GM21515 (cell line): Measurements from ENCODE around the gene HOXB3.
A peak's percentile ranks its signal among the peaks of the same experiment; 100 is the strongest.
"Not testable (repeated sequence)": the region's sequence is repeated elsewhere in the genome, so short reads cannot be mapped to it uniquely, and the experiment has no call there.

Experiments used
- ATAC-seq: cut with Tn5 transposase; IDR thresholded peaks from one replicate; pipeline ENCODE4 v1.9.1; 2021; ENCODE audit not compliant: unreplicated experiment

Gene HOXB3

DNA sequence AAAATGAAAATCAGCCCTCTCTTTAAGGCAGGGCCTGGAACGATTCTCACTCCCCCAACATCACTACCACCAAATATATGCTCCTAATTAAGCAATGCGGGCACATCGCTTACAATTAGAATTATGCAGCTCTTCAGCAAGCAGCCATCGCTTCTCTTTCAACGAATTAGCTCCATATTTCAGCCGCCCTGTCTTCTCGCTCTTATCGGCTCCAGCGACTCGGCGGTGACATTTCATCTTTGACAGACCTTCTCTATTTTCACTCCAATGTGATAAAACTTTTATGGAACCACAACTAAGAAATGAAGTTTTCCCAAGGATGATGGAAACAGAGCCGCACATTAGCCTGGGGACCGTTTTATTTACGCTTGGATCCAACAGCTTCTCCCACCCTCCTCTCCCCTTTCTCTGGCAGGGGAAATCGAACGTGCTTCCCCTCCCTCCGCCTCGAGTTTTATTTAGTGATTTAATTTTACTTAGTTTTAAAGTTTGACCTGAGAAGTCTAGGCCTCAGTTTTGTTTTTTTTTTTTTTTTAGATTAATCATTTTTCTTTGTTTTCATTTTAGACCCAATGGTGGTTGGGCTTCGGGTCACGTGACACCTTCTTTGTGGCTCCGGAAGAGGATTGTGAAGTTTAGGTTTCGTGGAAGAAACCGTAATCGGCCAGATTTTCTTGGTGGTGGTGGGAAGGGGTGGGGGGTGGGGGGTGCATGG is 42.1 kb downstream of the HOXB3 start:
- no peak for ATAC-seq

DNA sequence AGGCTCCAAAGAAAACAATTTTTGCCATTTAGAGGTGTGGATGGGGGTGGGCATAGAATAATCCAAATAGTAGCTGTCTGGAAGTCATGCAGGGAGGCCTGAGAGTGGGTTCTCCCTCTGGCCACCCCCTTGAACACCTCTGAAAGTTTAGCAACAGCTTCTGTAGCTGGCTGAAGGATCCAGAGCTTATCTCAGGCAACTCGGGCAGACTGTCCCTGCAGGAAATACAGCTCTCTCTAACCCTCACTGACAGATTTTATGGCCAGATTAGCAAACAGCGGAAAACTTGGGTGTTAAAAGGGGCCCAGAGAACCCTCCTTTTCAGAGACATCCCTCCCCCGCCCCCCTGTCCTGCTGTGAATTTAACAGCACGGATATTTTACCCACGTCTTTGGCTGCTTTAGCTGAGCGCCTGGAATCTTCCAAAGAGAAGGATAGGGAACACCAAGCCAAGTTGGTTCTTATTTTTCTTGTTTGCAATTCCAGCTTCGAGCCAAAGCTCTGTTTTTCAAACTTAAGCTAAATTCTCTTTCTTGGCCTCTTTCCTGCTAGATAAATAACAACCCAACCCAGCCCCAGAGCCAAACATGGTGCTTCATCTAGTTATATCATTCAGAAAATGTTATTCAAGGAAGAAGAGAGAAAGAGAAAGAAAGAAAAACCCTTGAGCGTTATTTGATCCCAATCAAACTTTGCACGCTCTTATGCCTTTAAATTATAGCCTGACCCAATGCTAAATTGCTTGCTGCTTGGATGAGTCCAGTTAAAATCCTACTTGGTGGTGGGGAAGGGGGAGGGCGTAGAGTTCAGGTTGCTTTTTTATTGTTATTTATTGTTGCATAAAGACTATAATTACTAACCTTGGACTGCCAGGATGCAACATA is 42.9 kb downstream of the HOXB3 start:
- ATAC-seq, result no peak

- ATAC-seq, result no peak
These were observed 43.7 kb downstream of the HOXB3 start for GRCh38 chr17:48546137-48546923.

GRCh38 chr17:48545539-48545938 is 44.5 kb downstream of the HOXB3 start:
- ATAC-seq, result no peak

DNA sequence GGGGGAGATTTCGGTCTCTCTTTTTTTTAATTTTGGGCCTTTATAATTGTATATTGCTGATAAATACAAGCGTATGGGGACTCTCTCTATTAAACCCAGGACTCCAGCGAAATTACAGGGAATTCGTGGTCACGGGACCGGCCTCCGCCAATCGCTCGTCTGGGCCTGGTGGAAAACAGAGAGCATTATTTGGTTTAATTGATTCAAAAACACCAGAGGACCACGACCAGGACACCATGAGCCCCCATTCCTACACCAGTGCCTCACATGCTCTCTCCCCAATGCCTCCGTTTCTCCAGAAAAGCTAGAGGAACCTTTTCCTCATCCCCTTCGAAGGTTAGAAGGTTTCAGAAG is 45.0 kb downstream of the HOXB3 start, which contains the start of gene HOXB2:
Gene HOXB2, minus strand, starts transcription at position 88 of the 354 bp plus-strand sequence. CDS start 198 bp downstream, outside the sequence.
- no peak for ATAC-seq

- no peak for ATAC-seq
These were observed 45.6 kb downstream of the HOXB3 start for GRCh38 chr17:48544349-48545021.

DNA sequence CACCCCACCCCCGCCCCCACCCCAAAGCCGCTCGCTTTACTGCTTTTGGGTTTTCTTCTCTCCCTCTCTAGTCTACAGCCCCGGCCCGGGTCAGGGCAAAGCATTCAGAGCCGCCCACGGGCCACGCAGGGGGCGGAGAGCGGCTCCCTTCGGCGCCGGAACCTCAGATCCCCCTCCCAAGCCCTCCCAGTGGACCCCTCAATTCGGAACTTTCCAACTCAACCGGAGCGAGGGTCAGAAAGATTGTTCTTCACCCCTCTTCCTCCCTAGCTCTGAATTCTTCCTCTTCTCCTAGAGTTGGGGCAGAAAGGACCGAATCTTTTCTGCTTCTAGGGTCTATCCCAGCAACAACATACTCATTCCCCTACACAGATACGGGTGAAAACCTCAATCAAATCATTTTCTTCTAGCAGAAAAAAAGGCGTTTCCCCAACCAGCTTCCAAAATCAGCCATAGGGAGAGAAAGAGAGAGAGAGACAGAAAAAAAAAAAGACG is 46.1 kb downstream of the HOXB3 start:
- ATAC-seq, result no peak

DNA sequence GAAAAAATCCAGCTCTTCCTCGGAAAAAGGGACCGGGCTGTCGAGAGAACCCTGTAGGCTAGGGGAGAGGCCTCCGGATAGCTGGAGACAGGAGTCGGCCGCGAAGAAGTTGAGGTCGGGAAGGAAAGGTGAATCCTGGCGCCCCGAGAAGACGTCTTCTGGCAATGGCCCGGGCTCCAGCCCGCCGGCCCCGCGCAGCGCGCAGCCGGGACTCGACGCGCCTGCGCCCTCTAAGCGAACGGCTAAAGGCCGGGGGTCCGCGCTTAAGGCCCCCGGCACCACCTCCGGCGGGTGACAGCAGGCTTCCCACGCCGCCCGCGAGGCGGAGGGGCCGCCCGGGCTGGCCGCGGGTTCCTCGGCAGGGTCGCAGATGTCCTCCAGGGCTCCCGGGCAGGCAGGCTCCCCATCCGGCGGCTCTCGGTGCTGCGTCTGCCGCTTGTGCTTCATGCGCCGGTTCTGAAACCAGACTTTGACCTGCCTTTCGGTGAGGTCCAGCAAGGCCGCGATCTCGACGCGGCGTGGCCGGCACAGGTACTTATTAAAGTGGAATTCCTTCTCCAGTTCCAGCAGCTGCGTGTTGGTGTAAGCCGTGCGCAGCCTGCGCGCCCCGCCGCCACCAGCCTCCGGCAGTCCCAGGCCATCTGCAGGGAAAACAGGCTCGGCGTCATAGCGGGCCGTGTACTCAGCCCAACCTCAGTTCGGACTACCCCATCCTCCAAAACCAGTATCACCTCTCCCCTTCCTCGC is 46.8 kb downstream of the HOXB3 start:
- peak; percentile 62 for ATAC-seq

DNA sequence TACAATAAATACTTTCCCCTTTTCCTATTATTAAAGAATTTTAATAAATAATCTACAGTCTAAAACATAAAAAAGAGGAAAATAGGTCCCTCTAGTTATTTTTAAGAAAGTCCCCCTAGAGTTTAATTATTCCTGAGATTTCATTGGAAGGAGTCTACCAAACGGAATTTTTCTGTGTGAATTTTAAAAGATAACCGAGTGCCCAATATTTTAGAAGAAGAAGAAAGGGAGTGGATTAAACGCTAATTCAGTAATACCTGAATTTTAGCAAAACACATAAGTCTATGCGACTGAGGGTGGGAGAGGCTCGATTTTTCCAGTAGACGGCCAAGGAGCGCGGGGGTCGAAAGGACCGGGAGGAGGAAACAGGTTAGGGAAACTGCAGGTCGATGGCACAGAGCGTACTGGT is 47.3 kb downstream of the HOXB3 start:
- ATAC-seq, result no peak

DNA sequence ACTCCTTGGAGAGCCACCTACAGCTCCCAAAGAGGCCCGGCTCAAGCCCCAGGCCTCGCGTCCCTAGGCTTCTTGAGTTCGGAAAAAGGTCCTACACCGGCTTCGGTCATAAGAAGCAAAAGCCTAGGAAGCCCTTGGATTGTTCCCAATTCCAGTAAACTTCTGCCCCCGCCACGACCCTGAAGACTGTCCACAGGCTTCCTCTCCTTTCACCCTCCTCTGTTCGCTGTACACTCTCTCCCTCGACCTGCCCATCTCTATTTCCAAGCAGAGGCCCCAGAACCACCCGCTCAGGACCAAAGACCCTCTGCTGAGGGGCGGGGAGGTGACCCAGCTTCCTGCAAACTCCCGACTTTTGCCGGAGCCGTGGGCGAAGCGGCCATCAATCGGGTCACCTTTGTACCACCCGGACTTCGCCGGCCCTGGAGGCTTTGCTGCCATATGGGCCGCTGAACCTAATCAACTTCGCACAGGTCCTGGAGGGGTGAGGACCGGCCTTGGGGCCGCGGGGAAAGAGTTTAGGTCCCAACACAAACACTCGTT is 47.9 kb downstream of the HOXB3 start:
- ATAC-seq, result no peak

- ATAC-seq, result no peak
These were observed 48.4 kb downstream of the HOXB3 start for GRCh38 chr17:48541577-48542113.

DNA sequence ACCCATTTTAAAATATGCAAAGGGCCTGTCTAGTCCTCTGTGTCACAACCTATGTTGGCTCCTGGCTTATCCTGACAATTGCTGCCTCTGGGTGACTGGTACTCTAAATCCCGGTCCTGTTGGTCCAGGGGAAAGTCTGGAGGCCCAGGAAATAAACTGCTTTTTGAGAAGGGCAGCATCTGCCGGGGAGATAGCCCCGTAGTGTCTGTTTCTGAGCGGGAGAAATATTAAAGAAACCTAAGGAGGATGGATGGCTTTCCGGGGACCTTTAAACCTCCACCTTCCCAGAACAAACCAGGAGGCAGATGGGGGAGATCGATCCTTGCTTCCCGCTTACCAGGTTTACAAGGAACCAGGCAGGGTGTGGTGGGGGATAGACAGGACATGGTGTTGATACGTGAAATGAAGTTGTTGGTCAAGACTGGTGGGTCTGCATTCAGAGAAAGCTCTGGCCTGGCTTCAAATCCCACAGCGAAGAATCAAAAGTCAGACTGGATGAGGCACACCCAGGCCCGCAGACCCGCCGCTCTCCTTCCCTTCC is 48.9 kb downstream of the HOXB3 start:
- no peak for ATAC-seq

DNA sequence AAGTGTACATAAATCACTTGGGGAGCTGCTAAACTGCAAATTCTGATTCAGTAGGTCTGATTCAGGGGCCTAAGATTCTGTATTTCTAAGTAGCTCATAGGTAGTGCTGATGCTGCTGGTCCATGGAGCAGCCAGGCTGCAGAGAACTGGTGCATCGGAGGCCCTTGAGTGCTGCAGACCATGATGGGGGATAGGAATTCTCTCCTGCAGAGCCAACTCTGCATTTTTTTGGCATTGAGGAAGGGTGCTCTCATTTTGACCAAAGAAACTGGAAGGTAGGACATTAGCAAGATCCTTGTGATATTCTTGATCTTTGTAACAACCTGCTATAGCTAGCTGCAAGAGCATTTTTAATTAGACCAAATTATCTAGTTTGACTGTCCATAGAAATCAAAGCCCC is 49.8 kb downstream of the HOXB3 start:
- ATAC-seq, result no peak

DNA sequence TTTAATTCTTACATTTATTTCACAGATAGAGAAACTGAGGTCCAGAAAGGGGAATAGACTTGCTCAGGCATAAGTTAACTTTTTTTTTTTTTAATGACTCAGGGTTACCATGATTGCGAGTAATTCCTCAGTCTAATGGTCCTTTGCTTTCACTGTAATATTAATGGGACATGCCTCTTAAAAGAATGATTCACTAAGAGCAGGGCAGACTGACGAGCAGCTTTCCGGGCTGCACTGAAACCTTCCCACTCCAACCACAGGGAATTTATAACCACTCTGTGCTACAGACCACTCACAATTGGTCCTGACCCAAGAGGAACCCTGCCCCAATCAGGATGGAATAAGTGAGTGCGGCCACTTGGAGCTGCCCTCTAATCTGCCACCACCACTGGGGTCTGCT is 50.9 kb downstream of the HOXB3 start:
- ATAC-seq, result no peak

DNA sequence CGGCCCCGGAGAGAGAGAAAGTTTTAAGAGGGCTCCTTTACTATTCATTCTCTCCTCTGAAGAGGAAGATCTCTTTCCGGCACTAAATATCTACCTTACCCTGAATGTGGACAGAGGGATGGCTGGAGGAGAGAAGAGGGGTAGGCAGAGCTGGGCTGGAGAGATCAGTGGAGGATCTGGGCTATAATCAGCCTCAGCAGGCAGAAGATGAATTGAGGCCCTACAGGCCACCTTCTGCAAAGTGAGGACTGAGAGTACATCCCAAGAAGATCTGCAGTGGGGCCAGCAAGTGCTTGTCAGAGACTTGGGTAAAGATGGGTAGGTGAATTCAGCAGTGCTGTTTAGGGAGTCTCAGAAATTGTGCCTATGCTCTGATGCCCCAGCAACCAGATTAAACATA is 52.7 kb downstream of the HOXB3 start:
- no peak for ATAC-seq

- ATAC-seq, result not testable (repeated sequence)
These were observed 54.1 kb downstream of the HOXB3 start for GRCh38 chr17:48535793-48536559.

DNA sequence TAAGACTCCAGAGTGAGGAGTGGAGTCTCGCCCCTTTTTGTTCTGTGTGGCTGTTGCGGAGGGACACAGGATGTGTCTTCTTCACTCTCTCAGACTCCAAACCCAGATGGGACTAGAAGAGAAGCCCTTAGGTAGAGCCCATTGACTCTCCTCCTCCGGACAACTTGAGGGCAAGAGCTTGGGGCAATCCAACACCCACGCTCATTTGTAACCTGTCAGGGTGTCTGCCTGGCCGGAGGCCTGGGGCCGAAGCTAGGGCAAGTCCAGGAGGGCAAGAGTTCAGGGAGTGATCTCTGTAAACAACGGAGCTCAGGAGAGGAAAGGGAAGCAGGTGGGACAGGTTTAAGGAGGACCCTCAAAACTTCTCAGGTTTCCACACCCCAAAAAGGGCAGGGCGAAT is 57.8 kb downstream of the HOXB3 start:
- ATAC-seq, result no peak

DNA sequence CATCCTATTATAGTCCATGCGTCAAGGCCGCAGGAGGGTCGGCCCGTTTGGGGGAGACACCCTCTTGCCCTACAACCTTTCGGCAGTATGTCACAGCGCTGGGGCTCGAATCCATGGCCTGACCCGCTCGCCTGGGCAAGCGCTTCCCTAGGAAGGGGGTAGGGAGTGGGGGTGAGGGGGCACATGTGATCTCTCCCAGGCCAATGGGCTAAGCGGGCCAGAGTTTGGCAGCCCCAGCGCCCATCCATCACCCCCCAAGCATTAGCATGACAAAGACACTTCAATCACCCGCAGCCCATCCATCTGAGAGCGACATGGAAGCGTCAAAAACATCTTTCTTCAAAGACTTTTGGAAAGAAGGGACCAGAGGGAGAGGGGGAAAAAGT is 59.2 kb downstream of the HOXB3 start, which contains the start of gene HOXB1:
Gene HOXB1, minus strand, starts transcription at position 125 of the 386 bp plus-strand sequence. Its CDS starts 107 bp downstream, at position 18.
- no peak for ATAC-seq
